Hypothalamus (tissue), 51 donors: ENCODE measurements around the gene ZG16B.
A peak's percentile ranks its signal among the peaks of the same experiment; 100 is the strongest.

Source experiments
- DNase-seq, 51 donors: peaks; one replicate each; lab custom pipeline; 2025; lab: John Stamatoyannopoulos, UW

Gene ZG16B

GRCh38 chr16:2859686-2860265 is 29.7 kb downstream of the ZG16B start:
- no peak for DNase-seq

GRCh38 chr16:2860826-2861567 is 30.9 kb downstream of the ZG16B start:
- DNase-seq, result no peak

- DNase-seq, result no peak
Measured at GRCh38 chr16:2865651-2866050, 35.5 kb downstream of the ZG16B start.

GRCh38 chr16:2866431-2866830 is 36.3 kb downstream of the ZG16B start:
- no peak for DNase-seq

- DNase-seq, result no peak
Measured at GRCh38 chr16:2867661-2867986, 37.5 kb downstream of the ZG16B start.

GRCh38 chr16:2867987-2868789 is 38.1 kb downstream of the ZG16B start:
- DNase-seq, result peak; percentile 62 to 99 (median 92)

- DNase-seq, result no peak
Measured at GRCh38 chr16:2871926-2872325, 41.8 kb downstream of the ZG16B start.

- DNase-seq, result no peak
Measured at GRCh38 chr16:2874032-2874911, 44.2 kb downstream of the ZG16B start.

- DNase-seq, result peak in 45 of 51 donors; percentile 5 to 80 (median 55)
Measured at GRCh38 chr16:2874912-2875362, 44.8 kb downstream of the ZG16B start.

GRCh38 chr16:2879854-2880508 is 49.9 kb downstream of the ZG16B start:
- no peak for DNase-seq
